ENCODE results near the gene SNRPA.

- TF ChIP-seq CTCF (conservative IDR thresholded peaks at IDR 0.05; ENCODE audit: low read length): no peak
- TF ChIP-seq EZH2phosphoT487 (IDR thresholded peaks at IDR 0.05; ENCODE audit: borderline replicate concordance, low read depth, low read length): no peak
Observed at GRCh38 chr19:40718774-40719391, 32.1 kb upstream of the SNRPA start.

Data from OCI-LY7 (cell line).